HEK293T (cell line): ENCODE measurements around the gene PGA4.
"Not testable (repeated sequence)": the region's sequence is repeated elsewhere in the genome, so short reads cannot be mapped to it uniquely, and the experiment has no call there.

Experiments used
- ARNT ChIP-seq: fragments of 450-650 bp; IDR thresholded peaks from 2 replicates; pipeline ENCODE4 v1.6.1; 2017; ENCODE audit warnings: mild to moderate bottlenecking
- BHLHE40 ChIP-seq: fragments of 450-650 bp; IDR thresholded peaks from 2 replicates; pipeline ENCODE4 v1.6.1; 2016; ENCODE audit warnings: mild to moderate bottlenecking, moderate library complexity, borderline replicate concordance
- CTBP1 ChIP-seq: fragments of 450-650 bp; IDR thresholded peaks from 2 replicates; pipeline ENCODE4 v1.6.1; 2016; ENCODE audit warnings: borderline replicate concordance
- ELF4 ChIP-seq: fragments of 450-650 bp; IDR thresholded peaks from 2 replicates; pipeline ENCODE4 v1.6.1; 2017; ENCODE audit warnings: antibody characterized with exemption
- FOXA1 ChIP-seq: fragments of 450-650 bp; IDR thresholded peaks from 2 replicates; pipeline ENCODE4 v1.6.1; 2016; ENCODE audit warnings: mild to moderate bottlenecking
- FOXK2 ChIP-seq: fragments of 450-650 bp; IDR thresholded peaks from 2 replicates; pipeline ENCODE4 v1.6.1; 2016; ENCODE audit warnings: mild to moderate bottlenecking
- FOXM1 ChIP-seq: fragments of 450-650 bp; IDR thresholded peaks from 2 replicates; pipeline ENCODE4 v1.6.1; 2017; ENCODE audit warnings: mild to moderate bottlenecking, borderline replicate concordance
- L3MBTL2 ChIP-seq: fragments of 450-650 bp; conservative IDR thresholded peaks from 2 replicates; pipeline ENCODE4 v1.6.1; 2016; ENCODE audit warnings: mild to moderate bottlenecking
- LEF1 ChIP-seq: fragments of 450-650 bp; IDR thresholded peaks from 2 replicates; pipeline ENCODE4 v1.6.1; 2017; ENCODE audit warnings: mild to moderate bottlenecking, borderline replicate concordance
- NFRKB ChIP-seq: fragments of 450-650 bp; IDR thresholded peaks from 2 replicates; pipeline ENCODE4 v1.6.1; 2016; ENCODE audit warnings: mild to moderate bottlenecking, moderate library complexity
- SP1 ChIP-seq: fragments of 450-650 bp; IDR thresholded peaks from 2 replicates; pipeline ENCODE4 v1.6.1; 2017
- SUZ12 ChIP-seq: fragments of 450-650 bp; IDR thresholded peaks from 2 replicates; pipeline ENCODE4 v1.6.1; 2016; ENCODE audit warnings: mild to moderate bottlenecking
- ZNF384 ChIP-seq: fragments of 450-650 bp; IDR thresholded peaks from 2 replicates; pipeline ENCODE4 v1.6.1; 2016

GRCh38 chr11:61222692-61223091, 545 bp downstream of the PGA4 start:
- TF ChIP-seq FOXA1, ARNT, BHLHE40, NFRKB, ELF4, L3MBTL2, SP1, CTBP1, LEF1, FOXM1, FOXK2, SUZ12, ZNF384: not testable (repeated sequence)
